Loucy (cell line): ENCODE measurements around the gene LILRB4.
A peak's percentile ranks its signal among the peaks of the same experiment; 100 is the strongest.
"Not testable (repeated sequence)": the region's sequence is repeated elsewhere in the genome, so short reads cannot be mapped to it uniquely, and the experiment has no call there.

Experiments
- H2AFZ ChIP-seq: fragments of 200-600 bp; sonication (generic); 2 replicates; pipeline ENCODE4 v1.6.0; 2016; ENCODE audit warnings: antibody characterized with exemption, mild to moderate bottlenecking, low read length, moderate library complexity
- H3F3A ChIP-seq: fragments of 200-600 bp; 2 replicates; pipeline ENCODE4 v1.6.0; 2016; ENCODE audit warnings: antibody characterized with exemption, low read depth, mild to moderate bottlenecking
- H3K27me3 ChIP-seq: fragments of 200-600 bp; sonication (generic); 2 replicates; pipeline ENCODE4 v1.6.1; 2014; ENCODE audit warnings: low read length, mild to moderate bottlenecking; ENCODE audit not compliant: insufficient read depth, poor library complexity, severe bottlenecking
- H3K36me3 ChIP-seq: fragments of 200-600 bp; sonication (generic); 2 replicates; pipeline ENCODE4 v1.6.1; 2016; ENCODE audit warnings: low read length; ENCODE audit not compliant: insufficient read depth
- H3K4me1 ChIP-seq: fragments of 200-600 bp; sonication (generic); 2 replicates; pipeline ENCODE4 v1.5.1; 2014; ENCODE audit warnings: low read length, mild to moderate bottlenecking; ENCODE audit not compliant: insufficient read depth, poor library complexity, severe bottlenecking
- H3K4me2 ChIP-seq: fragments of 200-600 bp; sonication (generic); 2 replicates; pipeline ENCODE4 v1.6.0; 2014; ENCODE audit warnings: antibody characterized with exemption, low read length, low read depth, mild to moderate bottlenecking; ENCODE audit not compliant: poor library complexity, severe bottlenecking
- H3K4me3 ChIP-seq: fragments of 200-600 bp; sonication (generic); 2 replicates; pipeline ENCODE4 v1.5.1; 2014; ENCODE audit warnings: low read length, mild to moderate bottlenecking, mixed read lengths; ENCODE audit not compliant: poor library complexity, severe bottlenecking
- H3K79me2 ChIP-seq: fragments of 200-600 bp; sonication (generic); 2 replicates; pipeline ENCODE4 v1.6.1; 2014; ENCODE audit warnings: low read length; ENCODE audit not compliant: insufficient read depth
- H3K9ac ChIP-seq: fragments of 200-600 bp; sonication (generic); 2 replicates; pipeline ENCODE4 v1.6.0; 2014; ENCODE audit warnings: mild to moderate bottlenecking, low read depth, low read length, moderate library complexity; ENCODE audit not compliant: poor library complexity, severe bottlenecking
- H3K9me2 ChIP-seq: fragments of 200-600 bp; sonication (generic); replicated peaks from 2 replicates; pipeline ENCODE4 v1.6.1; 2016; ENCODE audit warnings: low read depth, low read length, mixed read lengths
- H3K9me3 ChIP-seq: fragments of 200-600 bp; sonication (generic); 2 replicates; pipeline ENCODE4 v1.6.1; 2014; ENCODE audit warnings: mild to moderate bottlenecking, antibody characterized with exemption, low read length, low read depth; ENCODE audit not compliant: insufficient read depth
- H4K20me1 ChIP-seq: fragments of 200-600 bp; sonication (generic); 2 replicates; pipeline ENCODE4 v1.6.0; 2014; ENCODE audit warnings: antibody characterized with exemption, low read length, mild to moderate bottlenecking; ENCODE audit not compliant: insufficient read depth, poor library complexity, severe bottlenecking
- CTCF ChIP-seq: fragments of 200-600 bp; sonication (generic); conservative IDR thresholded peaks from 2 replicates; pipeline ENCODE4 v1.5.1; 2014; ENCODE audit warnings: mild to moderate bottlenecking, antibody characterized with exemption, low read length
- EZH2phosphoT487 ChIP-seq: fragments of 200-600 bp; IDR thresholded peaks from 2 replicates; pipeline ENCODE4 v1.6.1; 2018; ENCODE audit warnings: antibody characterized with exemption, mild to moderate bottlenecking, moderate library complexity, borderline replicate concordance

Gene LILRB4

GRCh38 chr19:54626757-54627156, 36.0 kb upstream of the LILRB4 start:
- TF ChIP-seq EZH2phosphoT487, result no peak
- TF ChIP-seq CTCF, result no peak
- Histone ChIP-seq H3F3A (no peaks in the 10 kb centered on the region), H3K4me3 (no peak overlapping the region), H3K9ac (no peak overlapping the region), H3K9me2 (no peaks in the 10 kb centered on the region), H3K36me3 (no peaks in the 10 kb centered on the region), H2AFZ (no peak overlapping the region), H3K4me1 (peaks cover 72% of the 10 kb centered on the region), H3K9me3 (no peaks in the 10 kb centered on the region), H3K4me2 (no peak overlapping the region), H3K79me2 (no peaks in the 10 kb centered on the region), H3K27me3 (no peaks in the 10 kb centered on the region), H4K20me1 (no peaks in the 10 kb centered on the region)

- H2AFZ ChIP-seq, result peak overlapping the region; percentile 28; the same call in 1 of the 2 replicates
- not testable (repeated sequence) for H3K36me3 ChIP-seq, H3K9ac ChIP-seq, H3K9me2 ChIP-seq, H3K27me3 ChIP-seq, H3F3A ChIP-seq, H3K79me2 ChIP-seq, H4K20me1 ChIP-seq, H3K4me3 ChIP-seq, H3K4me2 ChIP-seq, H3K9me3 ChIP-seq
- H3K4me1 ChIP-seq, result peaks cover 73% of the 10 kb centered on the region
Measured at GRCh38 chr19:54627912-54628311, 34.9 kb upstream of the LILRB4 start.

GRCh38 chr19:54630262-54630661, 32.5 kb upstream of the LILRB4 start, which contains the start of gene LILRB1:
TSS of gene LILRB1 (plus strand) at chr19:54630484. CDS start at chr19:54631074, 590 bp downstream.
- not testable (repeated sequence) for H3K79me2 ChIP-seq, H3K9me3 ChIP-seq, H4K20me1 ChIP-seq, H3F3A ChIP-seq, H3K27me3 ChIP-seq, H3K9me2 ChIP-seq, H3K36me3 ChIP-seq
- H3K4me3 ChIP-seq, result peak within 1 kb of the TSS; percentile 48
- peak within 1 kb of the TSS; percentile 70; the same call in 1 of the 2 replicates for H2AFZ ChIP-seq
- peaks cover 62% of the 10 kb centered on the region for H3K4me1 ChIP-seq
- H3K9ac ChIP-seq, result peak within 1 kb of the TSS; percentile 40
- peak within 1 kb of the TSS; percentile 71 for H3K4me2 ChIP-seq

GRCh38 chr19:54630782-54631181, 32.0 kb upstream of the LILRB4 start:
- Histone ChIP-seq H3K4me2 (peak overlapping the region; percentile 71), H3K36me3 (no peaks in the 10 kb centered on the region), H3K27me3 (no peaks in the 10 kb centered on the region), H3K9ac (peak overlapping the region; percentile 40), H2AFZ (peak overlapping the region; percentile 70; the same call in 1 of the 2 replicates), H3K9me2 (no peaks in the 10 kb centered on the region), H4K20me1 (no peaks in the 10 kb centered on the region), H3K4me3 (peak overlapping the region; percentile 48), H3K4me1 (peaks cover 57% of the 10 kb centered on the region), H3F3A (no peaks in the 10 kb centered on the region), H3K9me3 (no peaks in the 10 kb centered on the region), H3K79me2 (no peaks in the 10 kb centered on the region)
- no peak for TF ChIP-seq CTCF
- no peak for TF ChIP-seq EZH2phosphoT487

- peak overlapping the region; percentile 71 for H3K4me2 ChIP-seq
- not testable (repeated sequence) for H3K79me2 ChIP-seq, H3K4me3 ChIP-seq, H3K9me2 ChIP-seq, H3K36me3 ChIP-seq, H3K9ac ChIP-seq, H2AFZ ChIP-seq, H4K20me1 ChIP-seq, H3F3A ChIP-seq, H3K9me3 ChIP-seq, H3K27me3 ChIP-seq
- peaks cover 51% of the 10 kb centered on the region for H3K4me1 ChIP-seq
Measured at GRCh38 chr19:54631489-54632337, 31.1 kb upstream of the LILRB4 start.

- H4K20me1 ChIP-seq, H2AFZ ChIP-seq, H3F3A ChIP-seq, H3K9me2 ChIP-seq, H3K9me3 ChIP-seq, H3K27me3 ChIP-seq, H3K36me3 ChIP-seq, H3K79me2 ChIP-seq, H3K9ac ChIP-seq, H3K4me3 ChIP-seq, H3K4me2 ChIP-seq: not testable (repeated sequence)
- H3K4me1 ChIP-seq, result peaks cover 43% of the 10 kb centered on the region
Measured at GRCh38 chr19:54632517-54632916, 30.3 kb upstream of the LILRB4 start.
